ENCODE measurements around the gene PMS1. TPM values are rescaled to one million over a fixed set of nuclear protein-coding genes. Genes with fewer than 3 reads are reported as not detected.

Gene PMS1
- total and polyA plus RNA-seq, 9 of the 15 experiments (the other 6 are each of a cell fraction or from before 2014, with no cell fraction given), result 14.5 to 29.8 (median 24.7) TPM

GRCh38 chr2:189824694-189825396 is 40.6 kb downstream of the PMS1 start:
- ChIA-PET POLR2A (no interaction called here), CTCF (ENCODE audit: low intra/inter-chr PET ratio) (no interaction called here)
- intact Hi-C loops (cut with micrococcal nuclease) (no loop called here), in situ Hi-C loops (cut with MboI) (no loop called here)
- Histone ChIP-seq H3K4me3 (no peak overlapping the region), H3K79me2 (ENCODE audit: control insufficient read depth, insufficient read depth, low read length) (no peaks in the 10 kb centered on the region; the same call in 2 of the 3 replicates), H3K9me3 (replicated peaks; ENCODE audit: control insufficient read depth, insufficient read depth, low read depth, low read length) (no peaks in the 10 kb centered on the region; the same call in 1 of the 2 replicates), H3K9ac (ENCODE audit: insufficient read depth in 1 of 2, low read depth in 2 of 2, low read length in 2 of 2) (no peak overlapping the region), H3K27ac (ENCODE audit: extremely low read depth, low read depth, low read length) (no peak overlapping the region), H3K36me3 (ENCODE audit: control insufficient read depth, insufficient read depth, low read length) (peaks cover 10% of the 10 kb centered on the region; the same call in 1 of the 3 replicates), H3K27me3 (ENCODE audit: control insufficient read depth in 2 of 2, insufficient read depth in 2 of 2, low read length in 2 of 2) (no peaks in the 10 kb centered on the region), H4K20me1 (replicated peaks; ENCODE audit: control insufficient read depth, insufficient read depth, low read length) (no peaks in the 10 kb centered on the region), H2AFZ (ENCODE audit: low read depth, low read length) (no peak overlapping the region), H3K9me1 (ENCODE audit: control insufficient read depth, insufficient read depth, low read length) (no peaks in the 10 kb centered on the region), H3K4me1 (replicated peaks in 1 of 2; ENCODE audit: control insufficient read depth in 2 of 2, insufficient read depth in 2 of 2, low read length in 2 of 2) (no peaks in the 10 kb centered on the region), H3K4me2 (ENCODE audit: insufficient read depth, low read length) (no peak overlapping the region)
- ATAC-seq (no peak), DNase-seq (ENCODE audit: extremely low read depth in 1 of 4, low spot score in 3 of 4) (no peak), FAIRE-seq (no peak)
- BruUV-seq (replicated peaks), result no TSS peak
- 90% methylated on average over 3 of the region's 3 CpGs for WGBS (ENCODE audit: insufficient coverage, low coverage, missing lambda C conversion rate)
- TF ChIP-seq PREB (CRISPR knock-in tag; IDR thresholded peaks at IDR 0.05) (no peak), MBD1 (CRISPR knock-in tag; IDR thresholded peaks at IDR 0.05) (no peak), VEZF1 (CRISPR knock-in tag; IDR thresholded peaks at IDR 0.05) (no peak), ZNF830 (CRISPR knock-in tag; IDR thresholded peaks at IDR 0.05) (no peak), TBP (optimal IDR thresholded peaks at IDR 0.05; ENCODE audit: low read depth, low read length) (no peak), BRD9 (IDR thresholded peaks at IDR 0.05; ENCODE audit: low read depth, partially characterized antibody) (no peak), CTCFL (IDR thresholded peaks at IDR 0.05; ENCODE audit: borderline replicate concordance, insufficient read depth, low read depth, low read length, poor library complexity, severe bottlenecking) (no peak), ZKSCAN3 (CRISPR knock-in tag; IDR thresholded peaks at IDR 0.05) (no peak), POLR2AphosphoS2 (IDR thresholded peaks at IDR 0.05; ENCODE audit: low read length) (no peak), SMARCC2 (IDR thresholded peaks at IDR 0.05; ENCODE audit: low read depth) (no peak), THRA (IDR thresholded peaks at IDR 0.05) (no peak), MIER1 (IDR thresholded peaks at IDR 0.05; ENCODE audit: low read depth) (no peak)
